ENCODE data around the gene KLK15. TPM values are rescaled to one million over a fixed set of nuclear protein-coding genes. Genes with fewer than 3 reads are reported as not detected.

KLK15 gene
- total RNA-seq, 1 donor from 2014 or later: 1.2 TPM

DNA sequence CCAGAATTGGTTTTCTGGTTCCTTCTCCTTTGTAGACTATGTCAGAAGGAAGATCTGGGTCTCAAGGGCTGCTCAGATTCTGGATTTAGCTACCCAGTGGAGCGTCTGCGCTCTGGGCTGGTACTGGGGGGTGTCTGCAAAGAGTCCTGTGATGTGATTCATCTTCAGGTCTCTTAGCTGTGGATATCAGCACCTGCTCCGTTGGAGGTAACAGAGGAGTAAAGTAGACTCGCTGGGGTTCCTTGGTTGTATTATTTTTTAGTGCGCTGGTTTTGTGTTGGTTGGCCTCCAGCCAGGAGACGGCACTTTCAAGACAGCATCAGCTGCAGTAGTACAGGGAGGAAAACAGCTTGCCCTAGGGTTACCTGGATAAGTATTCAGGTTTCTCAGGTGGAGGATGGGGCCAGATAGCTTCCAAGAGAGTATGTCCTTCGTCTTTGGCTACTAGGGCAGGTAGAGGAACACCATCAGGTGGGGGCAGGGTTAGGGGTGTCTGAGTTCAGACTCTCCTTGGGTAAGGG lies 10.4 kb upstream of the KLK15 start:
- DNase-seq (ENCODE audit: low spot score): no peak

DNA sequence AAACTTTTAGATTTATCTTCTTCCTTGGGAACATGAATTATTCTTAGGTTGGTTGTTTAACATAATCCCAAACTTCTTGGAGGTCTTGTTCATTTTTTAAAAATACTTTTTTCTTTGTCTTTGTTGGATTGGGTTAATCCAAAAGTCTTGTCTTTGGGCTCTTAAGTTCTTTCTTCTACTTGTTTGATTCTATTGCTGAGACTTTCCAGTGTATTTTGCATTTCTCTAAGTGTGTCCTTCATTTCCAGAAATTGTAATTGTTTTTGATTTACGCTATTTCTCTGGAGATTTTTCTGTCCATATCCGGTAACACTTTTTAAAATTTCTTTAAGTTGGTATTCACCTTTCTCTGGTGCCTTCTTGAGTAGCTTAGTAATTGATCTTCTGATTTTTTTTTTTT lies 9.8 kb upstream of the KLK15 start:
- DNase-seq (ENCODE audit: low spot score): no peak

DNA sequence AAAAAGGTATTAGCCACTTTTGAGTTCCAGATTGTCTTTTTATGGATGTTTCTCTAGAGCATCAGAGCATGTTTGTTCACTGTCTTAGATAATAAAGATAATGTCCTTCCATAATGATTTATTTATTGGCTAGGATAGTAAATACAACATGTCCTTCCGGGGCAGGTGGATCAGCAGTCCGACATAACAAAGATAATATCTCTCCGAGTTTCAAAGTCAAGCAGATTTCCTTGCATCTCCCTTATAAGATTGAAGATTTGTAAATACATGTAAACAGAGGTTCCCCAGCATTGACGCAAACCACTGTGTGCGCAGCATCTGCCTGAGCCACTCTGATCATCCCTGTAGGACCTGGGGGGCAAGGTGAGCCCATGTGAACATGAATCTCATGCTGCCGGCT lies 8.8 kb upstream of the KLK15 start:
- no peak for DNase-seq (ENCODE audit: low spot score)

DNA sequence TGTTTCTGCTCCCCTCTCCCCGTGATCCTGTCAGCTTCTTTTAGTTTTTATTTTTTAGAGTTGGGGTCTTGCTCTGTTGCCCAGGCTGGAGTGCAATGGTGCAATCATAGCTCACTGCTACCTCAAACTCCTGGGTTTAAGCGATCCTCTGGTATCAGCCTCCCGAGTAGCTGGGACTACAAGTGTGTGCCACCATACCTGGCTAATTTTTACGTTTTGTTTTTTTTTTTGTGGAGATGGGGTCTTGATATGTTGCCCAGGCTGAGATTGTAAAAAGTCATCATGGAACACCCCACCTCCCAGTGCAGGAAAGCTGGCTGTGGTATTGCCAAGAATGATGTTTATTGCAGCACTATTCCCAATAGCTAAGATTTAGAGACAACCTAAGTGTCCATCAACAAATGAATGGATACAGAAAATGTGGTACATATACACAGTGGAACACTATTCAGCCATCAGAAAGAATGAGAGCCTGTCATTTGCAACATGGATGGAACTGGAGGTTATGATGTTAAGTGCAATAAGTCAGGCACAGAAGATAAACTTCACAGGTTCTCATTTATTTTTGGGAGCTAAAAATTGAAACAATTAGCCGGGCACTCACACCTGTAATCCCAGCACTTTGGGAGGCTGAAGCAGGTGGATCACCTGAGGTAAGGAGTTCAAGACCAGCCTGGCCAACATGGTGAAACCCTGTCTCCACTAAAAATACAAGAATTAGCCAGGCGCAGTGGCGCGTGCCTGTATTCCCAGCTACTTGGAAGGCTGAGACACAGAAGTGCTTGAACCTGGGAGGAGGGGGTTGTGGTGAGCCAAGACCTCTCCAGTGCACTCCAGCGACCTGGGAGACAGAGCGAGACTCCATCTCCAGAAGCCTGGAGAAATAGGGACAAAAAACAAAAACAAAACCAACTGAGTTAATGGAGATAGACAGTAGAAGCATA lies 6.6 kb upstream of the KLK15 start:
- DNase-seq (ENCODE audit: low spot score): no peak

DNA sequence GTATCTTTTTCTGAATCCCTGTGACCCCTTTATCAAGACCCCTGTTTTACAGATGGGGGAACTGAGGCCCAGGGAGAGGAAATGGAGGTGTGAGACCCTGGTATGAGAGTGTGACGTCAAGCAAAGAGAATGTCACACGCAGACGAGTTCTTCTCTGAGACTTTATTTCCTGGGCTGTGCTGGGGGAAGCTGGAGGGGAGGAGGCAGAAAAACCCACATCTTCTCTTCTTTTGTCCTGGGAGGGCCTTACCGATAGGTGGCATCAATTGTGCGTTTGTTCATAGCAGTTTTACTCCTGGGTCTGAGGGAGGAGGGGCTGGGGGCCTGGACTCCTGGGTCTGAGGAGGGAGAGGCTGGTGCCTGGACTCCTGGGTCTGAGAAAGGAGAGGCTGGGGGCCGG lies 4.9 kb upstream of the KLK15 start:
- DNase-seq (ENCODE audit: low spot score): no peak

DNA sequence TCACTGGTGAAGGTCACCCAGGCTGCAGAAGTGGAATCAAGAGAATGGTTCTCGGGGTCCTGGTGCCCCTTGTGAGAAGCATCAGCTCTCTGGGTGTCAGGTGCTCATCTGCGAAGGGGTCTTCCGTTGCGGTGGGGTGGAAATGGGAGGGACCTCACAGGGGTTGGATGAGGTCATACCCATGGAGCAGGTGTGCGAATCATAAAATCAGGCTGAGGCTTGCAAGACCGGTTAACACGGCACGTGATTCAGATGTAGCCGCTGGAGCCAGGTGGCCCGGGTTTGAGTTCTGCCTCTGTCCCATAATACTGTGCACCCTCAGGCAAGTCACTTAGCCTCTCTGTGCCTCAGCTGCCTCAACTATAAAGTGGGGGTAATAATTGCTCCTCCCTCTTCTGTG lies 3.9 kb upstream of the KLK15 start:
- DNase-seq (ENCODE audit: low spot score): no peak

DNA sequence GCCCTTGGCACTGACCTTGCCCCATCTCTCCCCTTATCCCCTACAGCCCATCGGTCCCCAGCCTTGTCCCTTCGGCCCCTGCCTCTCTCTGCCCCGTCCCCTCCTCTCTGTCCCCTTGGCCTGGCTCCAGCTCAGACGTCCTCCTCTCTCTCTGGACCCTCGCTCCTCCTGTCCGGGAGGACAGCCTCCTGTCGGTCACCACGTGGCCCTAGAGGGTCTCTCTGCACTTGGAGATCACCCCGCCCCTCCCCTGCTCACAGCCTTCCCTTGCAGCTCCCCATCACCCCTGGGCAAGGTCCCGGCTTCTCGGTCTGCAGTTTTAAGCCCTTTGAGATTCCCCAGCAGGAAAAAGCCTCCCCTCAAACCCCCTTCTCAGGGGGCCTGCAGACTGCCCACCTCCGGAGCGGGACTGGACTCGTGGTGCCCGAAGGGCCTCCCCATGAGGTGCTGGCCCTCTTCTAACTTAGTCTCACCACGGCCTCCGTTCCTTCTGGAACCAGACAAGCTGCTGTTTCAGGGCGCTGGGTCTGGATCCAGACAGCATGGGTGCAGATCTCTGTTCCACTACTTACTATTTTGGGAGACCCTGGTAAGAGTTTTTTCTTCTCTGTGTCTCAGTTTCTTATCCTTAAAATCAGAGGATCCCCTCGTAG lies 3.3 kb upstream of the KLK15 start:
- no peak for DNase-seq (ENCODE audit: low spot score)

DNA sequence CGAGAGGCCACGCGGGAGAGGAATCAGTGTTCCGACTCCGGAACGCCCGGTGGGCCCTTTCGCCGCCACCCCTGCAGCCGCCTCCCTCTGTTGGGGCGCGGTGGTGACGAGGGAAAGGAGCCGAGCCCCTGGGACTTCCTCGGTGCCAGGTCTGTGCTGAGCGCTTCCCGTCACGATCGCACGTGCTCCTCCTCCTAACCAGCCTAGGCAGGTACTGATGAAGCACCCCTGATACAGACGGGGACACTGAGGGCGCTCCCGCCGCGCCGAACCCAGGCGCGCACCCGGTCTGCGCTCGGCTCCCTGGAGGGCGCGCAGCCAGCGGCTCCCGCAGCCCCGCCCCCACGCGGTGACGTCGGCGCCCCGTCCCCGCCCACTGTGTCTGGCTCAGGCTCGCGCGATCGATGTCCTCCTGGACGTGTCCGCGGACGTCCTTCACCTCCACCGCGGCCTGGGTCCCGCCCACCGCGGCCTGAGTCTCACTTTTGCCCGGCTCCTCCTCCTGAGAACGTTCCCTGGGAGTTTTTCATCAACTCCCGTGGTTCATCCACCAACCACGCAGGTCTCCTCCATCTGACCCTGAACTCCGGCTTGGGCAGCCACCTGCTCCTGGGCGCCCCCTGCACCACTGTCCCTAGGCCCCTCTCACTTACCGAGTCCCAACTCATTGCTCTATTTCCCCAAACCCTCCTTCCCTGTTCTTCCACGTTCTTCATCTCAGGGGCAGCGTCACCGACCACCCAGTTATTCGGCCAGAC lies 2.6 kb upstream of the KLK15 start:
- peak; percentile 48 for DNase-seq (ENCODE audit: low spot score)

DNA sequence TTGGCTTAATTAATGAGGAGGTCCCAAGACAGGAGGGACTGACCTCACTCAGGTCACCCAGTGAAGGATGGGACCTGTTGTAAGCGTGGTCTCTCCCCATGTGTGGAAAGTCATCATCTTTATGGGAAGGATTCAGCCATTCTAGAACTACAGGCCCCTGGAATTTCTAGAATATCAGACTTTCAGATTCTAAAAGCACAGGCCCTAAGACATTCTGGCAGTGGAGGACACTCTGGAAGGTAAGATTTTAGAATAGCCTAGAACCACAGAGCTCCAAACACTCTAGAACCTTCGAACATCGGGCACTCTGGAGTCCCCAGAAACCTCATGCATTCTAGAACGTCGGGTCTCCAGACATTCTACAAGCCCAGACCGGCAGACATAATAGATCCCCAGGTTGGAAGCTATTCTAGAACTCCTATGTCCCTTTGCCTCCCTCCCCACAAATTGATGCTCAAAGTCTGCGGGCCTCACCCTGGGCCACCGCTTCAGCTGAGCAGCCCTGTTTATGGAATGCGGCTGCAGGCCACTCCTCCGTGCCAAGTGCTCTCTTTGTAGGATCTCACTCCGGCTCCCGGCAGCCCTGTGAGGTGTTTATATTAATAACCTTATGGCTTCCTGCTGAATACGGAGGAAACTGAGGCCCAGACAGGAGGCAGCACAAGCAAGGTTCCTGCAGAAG lies 1.9 kb upstream of the KLK15 start:
- DNase-seq (ENCODE audit: low spot score): no peak

DNA sequence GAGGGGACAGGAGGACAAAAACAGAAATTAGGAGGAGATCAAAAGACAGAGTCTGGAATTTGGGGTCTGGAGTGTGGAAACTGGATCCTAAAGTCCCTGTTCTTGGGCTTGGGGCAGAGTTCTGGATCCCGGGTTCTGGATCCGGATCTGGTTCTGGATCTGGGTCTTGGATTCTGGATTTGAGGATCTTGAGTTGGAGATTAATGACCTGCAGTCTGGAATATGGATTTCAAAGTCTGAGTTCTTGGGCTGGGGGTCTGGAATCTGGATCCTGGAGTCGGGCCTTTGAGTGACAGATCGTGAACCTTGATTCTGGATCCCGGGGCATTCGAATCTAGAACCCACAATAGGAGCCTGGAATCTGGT lies 411 bp upstream of the KLK15 start:
- no peak for DNase-seq (ENCODE audit: low spot score)

DNA sequence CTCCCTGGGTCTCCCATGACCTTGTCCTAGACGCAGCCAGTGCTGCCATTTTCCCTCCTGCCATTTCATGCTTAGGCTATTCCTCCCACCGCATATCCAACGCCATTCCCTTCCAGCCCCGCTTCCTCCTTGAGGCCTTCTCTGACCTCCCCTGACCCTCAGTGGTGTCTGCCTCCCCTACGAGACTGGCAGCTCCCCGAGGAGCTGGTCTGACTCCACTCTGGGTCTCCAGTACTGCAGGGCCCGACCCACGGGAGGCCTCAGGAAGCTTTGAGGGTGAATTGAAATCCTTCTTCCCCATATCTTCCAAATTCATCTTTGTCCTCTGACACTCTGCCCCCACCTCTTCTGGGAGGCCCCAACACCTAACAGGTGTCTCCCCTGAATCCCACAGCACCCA lies 708 bp downstream of the KLK15 start:
- no peak for DNase-seq (ENCODE audit: low spot score)

DNA sequence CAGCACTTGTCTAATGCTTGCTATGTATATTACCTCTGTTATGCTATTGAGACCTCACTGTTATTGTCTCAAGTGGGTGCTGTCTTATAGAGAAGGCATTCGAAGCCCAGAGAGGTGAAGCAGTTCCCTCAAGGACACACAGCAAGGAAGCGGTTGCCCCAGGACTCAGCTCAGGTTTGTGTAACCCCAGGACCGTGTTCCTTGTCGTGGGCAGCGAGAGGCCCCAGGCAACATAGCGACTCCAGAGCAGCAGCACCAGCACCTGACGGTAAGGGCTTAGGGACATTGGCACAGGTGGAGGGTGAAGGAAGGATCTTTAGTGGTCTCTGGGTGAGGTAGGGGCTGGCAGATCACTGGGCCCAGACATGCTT lies 2.4 kb downstream of the KLK15 start:
- no peak for DNase-seq (ENCODE audit: low spot score)

DNA sequence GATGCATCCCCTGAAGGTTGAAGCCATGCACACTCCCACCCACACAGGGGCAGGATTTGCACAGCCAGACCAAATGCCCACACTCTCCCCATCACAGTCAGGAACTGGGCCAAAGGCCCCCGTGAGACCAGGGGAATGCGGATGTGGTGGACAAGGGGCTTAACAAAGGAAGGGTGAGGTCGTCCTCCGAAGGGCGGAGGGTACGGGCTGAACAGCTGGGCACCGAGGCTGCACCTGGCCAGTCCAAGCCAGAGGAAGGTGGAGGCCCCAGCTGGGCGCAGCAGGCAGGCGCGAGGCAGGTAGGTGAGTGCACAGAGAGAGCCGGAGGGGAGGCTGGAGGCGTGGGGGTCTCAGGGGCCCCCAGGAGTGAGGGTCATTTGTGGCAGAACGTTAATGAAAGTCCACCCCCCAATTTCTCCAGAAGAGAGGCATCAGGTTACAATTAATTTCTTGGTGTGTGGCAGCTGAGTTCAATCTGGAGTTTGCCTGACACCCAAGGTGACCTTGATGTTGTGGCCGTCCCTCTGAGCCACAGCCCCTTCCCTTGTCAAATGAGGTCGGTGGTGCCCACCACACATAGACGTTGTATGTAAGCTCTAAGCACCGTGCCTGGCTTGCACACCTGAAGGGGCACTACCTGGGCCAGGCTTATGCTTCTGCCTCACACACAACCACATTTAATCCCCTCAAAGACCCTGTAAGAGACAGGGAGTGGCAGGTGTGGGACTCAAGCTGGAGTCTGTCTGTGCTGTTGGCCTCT lies 2.9 kb downstream of the KLK15 start:
- no peak for DNase-seq (ENCODE audit: low spot score)

DNA sequence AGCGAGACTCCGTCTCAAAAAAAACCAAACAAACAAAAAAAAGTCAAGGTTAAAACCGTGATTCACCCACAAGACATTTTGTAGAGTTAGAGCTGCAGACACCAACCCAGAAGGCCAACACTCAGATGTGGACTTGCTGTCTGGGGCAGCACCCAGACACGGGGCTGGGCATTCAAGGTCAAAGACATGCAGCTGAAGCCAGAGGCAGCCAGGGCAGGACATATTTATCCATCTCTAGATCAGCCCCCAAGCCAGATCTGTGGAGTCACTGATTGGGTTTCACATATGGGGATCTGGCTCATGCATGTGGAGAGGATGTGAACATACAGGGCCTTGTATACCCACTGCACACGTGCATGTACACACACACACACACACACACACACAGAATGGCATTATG lies 3.6 kb downstream of the KLK15 start:
- DNase-seq (ENCODE audit: low spot score): no peak

DNA sequence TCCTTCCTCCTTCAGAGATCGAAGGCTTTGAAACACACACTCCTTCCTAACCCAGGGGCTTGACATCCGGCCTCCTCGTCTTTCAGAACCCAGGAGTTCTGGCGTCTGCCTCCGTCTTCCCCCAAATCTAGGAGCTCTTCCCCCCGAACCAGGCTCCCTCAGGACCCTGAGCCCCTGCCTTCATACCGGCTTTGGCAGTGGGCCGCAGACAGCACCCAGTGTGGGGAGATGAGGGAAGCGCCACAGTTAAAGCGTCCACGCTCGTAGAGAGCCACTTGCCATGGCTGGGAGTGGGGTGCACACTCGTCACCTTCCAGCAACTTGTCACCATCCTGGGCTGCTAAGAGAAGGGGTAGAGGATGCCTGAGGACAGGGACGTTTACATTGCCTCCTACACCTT lies 5.9 kb downstream of the KLK15 start:
- DNase-seq (ENCODE audit: low spot score): no peak

DNA sequence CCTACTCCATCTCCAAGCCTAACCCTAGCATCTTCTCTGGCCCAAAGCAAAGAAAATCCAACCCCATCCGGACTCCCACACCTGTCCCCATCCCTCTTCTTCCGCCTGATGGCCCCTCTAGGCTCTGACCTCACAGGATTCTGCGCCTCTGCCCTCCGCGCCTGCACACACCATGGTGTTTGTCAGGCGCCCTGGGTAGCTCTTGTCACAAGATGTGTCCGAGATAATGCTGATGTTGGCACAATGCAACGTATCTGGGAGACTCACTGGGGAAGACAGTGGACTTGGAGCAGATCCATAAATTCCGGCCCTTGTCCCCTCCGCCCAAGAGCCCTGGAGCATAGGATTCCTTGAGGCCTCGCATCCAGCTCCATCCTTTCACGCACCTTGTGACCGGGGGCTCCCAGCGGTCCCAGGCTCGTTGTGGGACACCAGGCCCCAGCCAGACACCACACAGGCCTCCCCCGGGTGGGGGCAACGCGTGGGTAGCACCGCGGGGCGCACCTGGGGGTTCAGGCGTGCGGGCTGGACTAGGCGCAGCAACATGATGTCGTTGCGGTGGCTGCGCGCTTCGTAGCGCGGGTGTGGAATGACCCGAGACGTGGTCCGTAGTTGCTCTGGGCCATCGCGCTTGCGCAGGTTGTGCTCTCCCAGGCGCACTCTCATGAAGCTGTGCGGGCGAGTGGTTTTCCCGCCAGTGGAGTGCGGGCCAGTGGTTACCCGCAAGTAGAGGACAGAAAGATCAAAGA lies 6.7 kb downstream of the KLK15 start:
- no peak for DNase-seq (ENCODE audit: low spot score)

DNA sequence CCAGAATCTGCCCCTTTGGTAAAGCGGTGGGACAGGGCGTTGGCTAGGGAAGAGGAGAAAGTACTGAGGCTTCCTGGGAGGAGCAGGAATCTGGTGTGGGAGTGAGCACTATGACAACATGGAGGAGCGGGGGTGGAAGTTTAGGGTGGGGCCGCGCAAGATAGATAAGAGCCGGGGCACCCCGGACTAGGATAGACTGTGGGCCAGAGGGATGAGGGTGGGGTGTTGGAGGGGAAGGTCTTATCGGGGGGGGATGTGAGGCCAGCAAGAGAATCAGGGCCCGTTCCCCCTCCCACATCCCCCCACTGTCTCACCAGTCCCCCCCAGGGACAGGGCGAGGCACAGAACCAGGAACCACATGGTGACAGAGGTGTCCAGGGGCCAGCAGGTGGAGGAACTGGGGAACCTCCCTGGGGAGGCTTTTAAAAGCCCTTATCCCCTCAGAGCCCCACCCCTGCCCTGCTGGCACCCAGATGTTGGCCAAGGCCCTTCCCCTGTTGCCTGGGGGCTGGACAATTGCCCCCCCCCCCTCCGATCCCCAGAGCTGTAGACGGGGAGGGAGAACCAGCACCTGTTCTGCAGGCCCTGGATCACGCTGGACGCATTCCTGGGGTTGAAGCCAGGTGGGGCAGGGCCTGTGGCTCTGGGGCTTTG lies 9.9 kb downstream of the KLK15 start, which contains the start of gene KLK1:
KLK1 (minus strand) TSS at position 399 of the 654 bp plus-strand sequence; CDS start at position 360, 39 bp downstream.
- DNase-seq (ENCODE audit: low spot score): no peak

DNA sequence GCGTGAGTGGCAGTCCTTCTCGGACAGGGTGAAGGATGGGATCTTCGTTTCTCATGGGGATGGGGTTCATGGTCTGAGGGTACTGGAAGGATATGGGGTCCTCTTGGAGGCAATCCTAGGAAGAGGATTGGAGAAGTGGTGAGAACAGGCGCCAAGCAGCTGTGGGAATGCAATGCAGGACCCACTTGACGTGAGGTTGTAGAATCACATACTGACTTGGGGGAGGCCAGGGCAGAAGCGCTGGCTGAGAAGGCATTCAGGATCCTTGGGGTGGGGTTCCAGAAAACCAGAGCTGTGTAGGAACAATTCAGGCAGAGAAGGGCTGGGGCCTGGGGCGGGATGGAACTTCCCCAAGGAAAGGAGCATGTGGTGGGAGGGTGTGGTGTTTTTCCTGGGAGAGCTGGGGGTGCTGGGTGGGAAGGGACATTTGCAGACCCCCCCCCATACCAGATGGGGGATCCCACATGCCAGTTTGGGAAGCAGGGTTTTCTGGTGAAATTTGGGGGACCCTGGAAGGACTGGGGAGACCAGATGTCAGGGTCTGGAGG lies 10.6 kb downstream of the KLK15 start:
- no peak for DNase-seq (ENCODE audit: low spot score)

DNA sequence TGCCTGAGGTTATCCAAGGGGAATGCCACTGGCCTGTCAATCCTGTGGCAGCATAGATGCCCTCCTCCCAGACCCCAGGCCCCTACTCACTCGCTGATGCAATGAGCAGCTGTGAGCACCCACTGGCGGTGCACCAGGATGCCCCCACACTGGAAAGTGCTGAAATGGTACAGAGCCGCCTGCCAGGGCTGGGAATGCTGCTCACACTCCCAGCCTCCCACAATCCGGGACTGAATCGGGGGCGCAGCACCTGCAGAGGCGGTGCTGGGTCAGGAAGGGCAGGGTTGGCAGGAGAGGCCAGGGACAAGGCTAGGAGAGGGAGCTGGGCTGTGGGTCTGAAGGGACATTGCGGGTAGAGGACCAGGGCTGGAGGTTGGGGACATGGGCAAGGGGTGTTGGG lies 11.8 kb downstream of the KLK15 start:
- DNase-seq (ENCODE audit: low spot score): no peak
